ENCODE results near the gene NELL1.

Gene NELL1

DNA sequence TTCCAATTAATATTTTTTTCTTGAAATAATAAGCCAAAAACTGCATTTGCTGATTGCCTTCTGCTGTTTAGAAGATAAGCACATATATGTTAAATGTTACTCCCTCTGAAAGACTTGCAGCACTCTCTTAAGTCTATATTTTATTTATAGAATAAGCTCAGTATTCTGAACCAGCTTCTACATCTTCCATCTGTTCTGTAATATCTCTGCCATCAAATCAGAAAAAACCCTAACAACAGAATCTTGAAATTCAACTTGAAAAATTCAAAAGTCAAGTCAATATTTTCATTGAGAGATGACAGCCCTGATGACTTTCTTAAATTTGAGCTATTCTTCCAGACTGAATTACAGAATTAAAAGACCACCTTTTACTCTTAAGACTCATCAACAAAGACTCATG lies 247.9 kb downstream of the NELL1 start:
- DNase-seq (ENCODE audit: low read depth in 2 of 2): no peak
- H3K4me3 ChIP-seq (replicated peaks in 1 of 2; ENCODE audit: low read depth in 2 of 2, low read length in 2 of 2): no peak overlapping the region
- TF ChIP-seq, protein P1, sequence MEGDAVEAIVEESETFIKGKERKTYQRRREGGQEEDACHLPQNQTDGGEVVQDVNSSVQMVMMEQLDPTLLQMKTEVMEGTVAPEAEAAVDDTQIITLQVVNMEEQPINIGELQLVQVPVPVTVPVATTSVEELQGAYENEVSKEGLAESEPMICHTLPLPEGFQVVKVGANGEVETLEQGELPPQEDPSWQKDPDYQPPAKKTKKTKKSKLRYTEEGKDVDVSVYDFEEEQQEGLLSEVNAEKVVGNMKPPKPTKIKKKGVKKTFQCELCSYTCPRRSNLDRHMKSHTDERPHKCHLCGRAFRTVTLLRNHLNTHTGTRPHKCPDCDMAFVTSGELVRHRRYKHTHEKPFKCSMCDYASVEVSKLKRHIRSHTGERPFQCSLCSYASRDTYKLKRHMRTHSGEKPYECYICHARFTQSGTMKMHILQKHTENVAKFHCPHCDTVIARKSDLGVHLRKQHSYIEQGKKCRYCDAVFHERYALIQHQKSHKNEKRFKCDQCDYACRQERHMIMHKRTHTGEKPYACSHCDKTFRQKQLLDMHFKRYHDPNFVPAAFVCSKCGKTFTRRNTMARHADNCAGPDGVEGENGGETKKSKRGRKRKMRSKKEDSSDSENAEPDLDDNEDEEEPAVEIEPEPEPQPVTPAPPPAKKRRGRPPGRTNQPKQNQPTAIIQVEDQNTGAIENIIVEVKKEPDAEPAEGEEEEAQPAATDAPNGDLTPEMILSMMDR (IDR thresholded peaks at IDR 0.05; ENCODE audit: low read depth, low read length): no peak

DNA sequence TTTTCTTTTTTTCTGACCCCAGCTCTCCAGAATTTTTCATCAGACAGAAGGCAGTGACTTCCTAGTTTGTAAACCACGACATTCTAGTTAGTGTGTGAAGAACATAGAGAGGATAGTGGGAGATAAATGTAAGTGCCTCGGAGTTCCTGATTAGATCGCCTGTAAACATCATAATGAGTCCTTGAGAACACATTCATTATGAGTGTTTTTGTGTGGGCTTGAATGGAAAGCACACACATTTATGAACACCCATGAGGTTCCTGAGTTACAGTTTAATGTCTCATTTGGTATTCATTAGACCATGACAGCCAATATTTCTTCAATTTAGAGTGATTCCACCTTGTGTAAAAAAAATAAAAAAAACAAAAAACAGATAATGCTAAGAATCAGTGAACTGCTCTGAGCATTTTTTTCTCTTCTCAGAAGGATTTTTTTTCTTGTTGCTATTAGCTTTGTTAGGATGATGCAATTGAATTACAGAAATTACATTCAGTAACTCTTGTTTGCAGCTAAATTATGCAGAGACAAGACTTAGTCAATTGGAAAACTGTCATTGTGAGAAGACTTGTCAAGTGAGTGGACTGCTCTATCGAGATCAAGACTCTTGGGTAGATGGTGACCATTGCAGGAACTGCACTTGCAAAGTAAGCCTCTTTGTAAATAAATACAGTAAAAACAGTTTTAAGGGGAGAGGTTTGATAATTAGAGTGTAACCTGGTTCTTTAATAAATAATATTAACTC lies 257.6 kb downstream of the NELL1 start:
- DNase-seq (ENCODE audit: low read depth in 2 of 2): no peak
- TF ChIP-seq, protein P1 (IDR thresholded peaks at IDR 0.05; ENCODE audit: low read depth, low read length): no peak
- no peak overlapping the region for H3K4me3 ChIP-seq (replicated peaks in 1 of 2; ENCODE audit: low read depth in 2 of 2, low read length in 2 of 2)

DNA sequence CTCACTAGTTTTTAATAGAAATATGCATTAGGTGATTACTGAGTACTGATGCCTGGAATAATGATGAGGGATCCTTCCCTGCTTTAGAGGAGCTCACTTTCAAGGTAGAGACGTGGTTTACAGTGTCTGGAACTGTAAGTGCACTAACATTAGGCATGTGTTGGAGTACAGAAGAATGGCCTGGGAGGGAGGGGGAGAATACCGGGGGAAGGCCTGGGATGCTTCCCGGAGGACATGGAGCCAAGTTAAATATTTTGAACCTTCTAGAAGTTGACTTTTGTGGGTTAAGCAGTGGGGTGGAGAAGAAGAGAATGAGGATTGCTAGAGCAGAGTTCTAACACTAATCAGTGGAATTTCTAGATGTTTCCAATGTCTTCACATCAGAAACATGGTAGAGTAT lies 261.6 kb downstream of the NELL1 start:
- TF ChIP-seq, protein P1 (IDR thresholded peaks at IDR 0.05; ENCODE audit: low read depth, low read length): no peak
- H3K4me3 ChIP-seq (replicated peaks in 1 of 2; ENCODE audit: low read depth in 2 of 2, low read length in 2 of 2): no peak overlapping the region
- DNase-seq (ENCODE audit: low read depth in 2 of 2): no peak

DNA sequence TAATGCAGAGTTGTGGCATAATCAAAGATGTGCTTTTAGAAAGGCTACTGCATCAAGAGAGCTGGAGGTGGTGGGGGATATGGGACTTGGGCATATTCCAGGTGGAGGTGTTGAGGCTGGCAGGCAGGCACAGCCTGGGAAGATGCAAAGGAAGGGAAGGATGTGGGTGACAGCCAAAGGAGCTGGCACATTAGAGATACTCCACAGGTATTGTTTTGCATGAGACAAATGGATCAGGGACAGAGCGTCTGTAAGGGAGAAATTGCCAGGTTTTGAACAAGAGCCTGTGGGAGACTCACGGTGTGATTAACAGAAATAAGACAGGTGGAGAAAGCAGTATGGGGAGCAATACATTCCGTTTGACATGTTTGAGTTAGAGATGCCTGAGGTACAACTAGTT lies 263.7 kb downstream of the NELL1 start:
- TF ChIP-seq, protein P1 (IDR thresholded peaks at IDR 0.05; ENCODE audit: low read depth, low read length): no peak
- DNase-seq (ENCODE audit: low read depth in 2 of 2): no peak
- H3K4me3 ChIP-seq (replicated peaks in 1 of 2; ENCODE audit: low read depth in 2 of 2, low read length in 2 of 2): no peak overlapping the region

DNA sequence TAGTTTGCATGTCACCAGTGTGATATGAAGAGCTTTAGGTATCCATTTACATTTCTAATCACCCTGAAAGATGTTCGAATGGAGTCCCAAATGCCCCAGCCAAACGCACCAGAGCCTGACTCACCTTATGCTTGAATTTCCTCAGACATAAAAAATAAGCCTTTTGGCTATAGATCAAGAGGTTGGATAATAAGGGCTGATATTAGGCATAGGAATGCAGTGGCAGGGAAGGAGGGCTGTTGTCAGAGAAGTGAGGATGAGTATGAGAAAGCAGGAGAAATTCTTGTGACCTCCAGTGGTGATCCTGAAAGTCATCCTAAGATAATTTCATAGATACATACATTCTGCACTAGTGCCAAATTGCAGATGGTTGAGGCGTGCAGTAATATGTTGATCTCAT lies 264.6 kb downstream of the NELL1 start:
- TF ChIP-seq, protein P1 (IDR thresholded peaks at IDR 0.05; ENCODE audit: low read depth, low read length): no peak
- H3K4me3 ChIP-seq (replicated peaks in 1 of 2; ENCODE audit: low read depth in 2 of 2, low read length in 2 of 2): no peak overlapping the region
- DNase-seq (ENCODE audit: low read depth in 2 of 2): no peak

DNA sequence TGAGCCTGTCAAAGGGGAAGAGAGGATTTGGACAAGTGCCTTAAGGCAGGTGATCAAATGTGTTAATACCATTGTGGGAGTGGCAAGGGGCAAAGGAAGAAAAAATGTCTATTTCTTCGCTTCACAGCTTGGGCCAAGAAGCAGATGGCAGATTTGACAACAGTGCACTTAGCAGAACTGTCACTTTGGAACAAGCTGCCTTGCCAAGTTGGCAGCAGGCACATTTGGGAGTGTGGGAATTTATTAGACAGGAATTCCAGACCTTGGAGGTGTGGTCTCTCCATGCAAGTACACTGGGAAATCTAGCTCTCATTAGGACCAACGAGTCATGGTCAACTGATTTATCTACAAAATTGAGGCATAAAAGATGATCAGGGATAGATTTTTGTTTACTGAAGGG lies 265.1 kb downstream of the NELL1 start:
- H3K4me3 ChIP-seq (replicated peaks in 1 of 2; ENCODE audit: low read depth in 2 of 2, low read length in 2 of 2): no peak overlapping the region
- TF ChIP-seq, protein P1 (IDR thresholded peaks at IDR 0.05; ENCODE audit: low read depth, low read length): no peak
- no peak for DNase-seq (ENCODE audit: low read depth in 2 of 2)

DNA sequence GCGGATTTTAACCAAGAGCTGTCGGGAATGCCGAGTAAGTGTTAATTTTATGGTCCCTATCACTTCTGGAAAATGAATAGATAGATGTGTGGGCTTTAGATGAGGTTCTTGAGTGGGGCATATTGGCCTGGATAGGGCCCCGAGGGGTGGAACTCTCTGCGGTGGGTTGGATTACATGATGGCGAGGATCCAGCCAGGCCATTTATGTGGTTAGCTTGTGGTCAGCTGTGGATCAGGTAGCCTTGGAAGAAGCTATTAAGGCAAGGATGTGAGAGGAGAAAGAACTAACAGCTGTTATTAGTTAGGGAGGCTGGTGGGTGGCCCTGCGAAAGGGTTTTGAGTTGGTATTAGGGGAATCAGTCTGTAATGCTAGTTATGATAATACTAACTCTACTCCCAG lies 268.4 kb downstream of the NELL1 start:
- H3K4me3 ChIP-seq (replicated peaks in 1 of 2; ENCODE audit: low read depth in 2 of 2, low read length in 2 of 2): no peak overlapping the region
- no peak for DNase-seq (ENCODE audit: low read depth in 2 of 2)
- TF ChIP-seq, protein P1 (IDR thresholded peaks at IDR 0.05; ENCODE audit: low read depth, low read length): no peak

All from cardiac fibroblast (primary cell).